Mucosa of gallbladder (tissue), 1 donor: Measurements from ENCODE around the gene DMAC1. TPM values are rescaled to one million over a fixed set of nuclear protein-coding genes. Genes with fewer than 3 reads are reported as not detected.

Source experiments
- DNase-seq: peaks from one replicate; pipeline ENCODE4 v3.0.0-alpha.2; 2020; ENCODE audit warnings: low spot score
- total RNA-seq: library from RNA; stranded (reverse); gene quantifications from one replicate; pipeline ENCODE4 v1.2.1, GENCODE V29; 2021
- donor health status: DM: no; HTN: no; CAD: no.

The DMAC1 gene
- 48.5 TPM for total RNA-seq

DNA sequence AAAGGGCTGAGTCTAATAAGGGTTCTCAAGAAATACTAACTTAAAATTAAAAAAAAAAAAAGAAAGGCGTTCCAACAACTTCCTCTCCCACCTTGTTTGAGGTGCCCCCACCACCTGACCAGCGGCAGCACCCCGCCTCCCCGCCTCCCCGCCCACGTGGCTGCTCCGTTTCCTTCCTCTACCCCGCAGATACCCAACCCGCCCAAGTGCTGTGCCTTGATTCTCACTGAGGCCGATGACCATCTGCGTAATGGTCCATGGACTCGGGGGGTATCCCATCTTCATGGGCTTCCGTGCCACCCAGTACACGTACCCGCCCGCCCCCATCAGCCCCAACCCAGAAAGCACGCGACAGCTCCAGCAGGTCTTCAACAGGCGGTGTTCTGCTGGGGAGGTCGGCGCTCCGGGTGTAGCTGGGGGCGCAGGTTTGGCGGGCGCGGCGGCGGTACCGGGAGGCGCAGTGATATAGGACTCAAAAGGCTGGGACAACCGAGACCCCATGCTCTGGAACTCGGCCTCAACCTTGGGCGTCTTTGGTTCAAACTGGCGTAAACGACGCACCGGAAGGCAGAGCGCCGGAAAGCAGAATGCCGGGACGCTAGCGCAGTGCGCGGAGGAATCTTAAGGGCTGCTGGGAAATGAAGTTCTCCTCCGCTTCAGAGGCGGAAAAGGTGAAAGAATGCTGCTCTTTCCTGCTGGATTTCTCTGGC, at the start of gene DMAC1:
Gene DMAC1 (minus strand): TSS at position 545 of the 710 bp plus-strand sequence. CDS start 44 bp downstream, at position 501.
- DNase-seq, result peak; percentile 83

GRCh38 chr9:7849362-7849761, 49.8 kb upstream of the DMAC1 start:
- no peak for DNase-seq

DNA sequence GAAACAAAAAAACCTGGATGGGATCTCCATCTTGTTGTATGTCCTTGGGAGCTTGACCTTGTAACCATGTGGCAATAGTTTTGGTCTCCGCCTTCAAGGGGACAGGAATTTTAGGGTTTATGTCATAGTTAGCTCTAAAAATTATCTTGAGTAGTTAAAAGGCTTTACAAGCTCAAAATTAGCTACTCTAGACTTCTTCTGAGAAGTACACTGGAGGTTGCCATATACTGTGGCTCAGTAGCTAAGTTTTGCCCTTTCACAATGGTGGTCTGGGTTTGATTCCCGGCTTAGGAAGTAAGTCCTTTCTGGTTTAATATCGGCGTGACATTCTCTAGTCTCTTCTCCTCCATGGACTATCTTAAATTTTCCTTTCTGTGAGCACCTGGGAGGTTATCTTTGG, 48.9 kb upstream of the DMAC1 start:
- DNase-seq, result no peak

GRCh38 chr9:7844242-7844641, 44.7 kb upstream of the DMAC1 start:
- DNase-seq, result peak; percentile 12

DNA sequence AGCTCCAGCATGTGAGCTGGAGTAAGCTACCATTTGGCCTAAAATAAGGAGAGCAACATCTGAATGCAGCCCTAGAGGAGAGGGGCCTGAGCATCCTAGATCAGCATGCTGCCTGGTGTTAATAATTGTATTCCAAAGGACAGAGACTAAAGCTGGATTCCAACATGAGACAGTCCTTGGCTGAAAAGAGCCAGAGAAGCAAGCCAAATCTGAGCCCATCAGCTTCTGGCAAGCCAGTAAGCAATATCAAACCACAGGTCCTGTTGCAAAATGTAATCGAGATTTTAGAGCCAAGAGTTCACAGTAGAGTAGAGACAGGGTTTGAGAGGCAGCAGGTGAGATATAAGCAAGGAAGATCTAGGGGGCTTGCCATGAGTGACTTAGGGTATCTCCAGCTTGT, 42.3 kb upstream of the DMAC1 start:
- no peak for DNase-seq

DNA sequence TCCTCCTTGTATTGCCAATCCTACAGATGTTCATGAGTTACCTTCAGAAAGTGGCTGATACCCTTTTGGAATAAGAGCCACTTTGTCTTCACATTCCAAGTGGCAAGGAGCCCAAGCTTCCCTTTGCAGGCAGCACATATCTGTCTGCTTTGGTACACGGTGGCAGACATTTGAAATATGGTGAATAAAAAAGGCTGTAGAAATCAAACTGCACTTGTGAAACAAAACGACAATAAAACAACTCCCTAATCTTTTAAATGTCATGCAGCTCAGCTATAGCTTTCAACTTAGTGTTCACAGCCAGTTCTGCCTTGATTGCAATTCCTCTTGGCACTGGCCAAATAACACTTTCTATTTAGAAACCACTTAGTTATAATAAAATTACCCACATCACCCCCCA, 35.0 kb upstream of the DMAC1 start:
- no peak for DNase-seq

GRCh38 chr9:7828334-7828733, 28.8 kb upstream of the DMAC1 start:
- DNase-seq, result no peak

DNA sequence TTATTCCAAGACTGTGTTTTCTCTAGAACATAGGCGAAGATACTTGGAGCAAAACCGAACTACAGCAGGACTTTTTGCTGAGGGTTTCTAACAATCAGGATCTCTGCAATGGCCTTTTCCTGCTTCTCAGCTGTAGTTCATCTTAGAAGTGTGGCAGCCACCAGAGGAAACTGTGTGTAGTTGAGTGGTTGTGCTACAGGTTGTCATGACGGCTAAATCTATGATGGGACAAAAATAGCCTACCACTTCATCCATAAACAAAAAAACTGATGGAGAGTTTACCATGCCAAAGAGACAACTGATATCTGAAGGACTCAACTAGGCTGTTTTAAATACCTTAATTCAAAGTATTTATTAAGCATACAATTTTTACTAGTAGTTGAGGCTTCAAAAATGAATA, 28.2 kb upstream of the DMAC1 start:
- DNase-seq, result no peak

DNA sequence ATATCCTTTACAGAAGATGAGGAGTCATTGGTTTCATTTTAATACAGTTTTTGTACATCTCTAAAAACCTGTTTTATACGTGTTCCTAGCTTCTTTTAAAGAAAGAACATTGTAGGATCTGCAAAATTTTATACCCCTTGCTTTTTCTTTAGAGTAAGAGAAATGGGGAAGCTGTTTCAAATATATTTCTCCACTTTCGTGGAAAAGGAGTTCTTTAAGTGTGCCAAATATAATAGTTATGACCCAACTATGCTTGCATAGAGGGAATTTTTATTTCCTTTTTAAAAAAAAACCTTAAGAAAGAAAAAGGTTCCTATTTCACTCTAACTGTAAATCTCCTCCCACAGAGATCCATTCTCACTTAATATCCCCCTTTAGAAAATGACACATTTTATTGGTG, 27.5 kb upstream of the DMAC1 start:
- no peak for DNase-seq

DNA sequence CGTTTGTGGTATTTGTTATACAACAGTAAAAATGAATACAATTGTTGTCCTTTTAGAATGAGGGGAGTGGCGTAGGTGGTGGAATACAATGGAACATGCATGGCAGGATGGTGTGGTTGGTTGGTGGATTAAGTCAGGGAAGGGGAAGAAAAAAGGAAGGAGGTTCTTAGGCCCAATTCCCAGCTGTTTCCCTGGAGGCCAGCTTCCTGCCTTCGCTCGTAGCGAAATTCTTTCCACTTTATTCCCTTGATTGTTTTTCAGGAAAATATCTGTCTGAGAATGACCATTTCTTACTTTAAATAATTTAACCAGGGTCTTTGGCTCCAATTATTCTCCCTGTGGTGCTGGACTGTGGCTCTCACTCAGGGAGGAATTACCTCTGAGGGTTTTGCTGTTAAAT, 24.1 kb upstream of the DMAC1 start:
- DNase-seq, result no peak

- DNase-seq, result no peak
Measured at GRCh38 chr9:7819984-7820383, 20.4 kb upstream of the DMAC1 start.

GRCh38 chr9:7816021-7816420, 16.4 kb upstream of the DMAC1 start:
- DNase-seq, result no peak

DNA sequence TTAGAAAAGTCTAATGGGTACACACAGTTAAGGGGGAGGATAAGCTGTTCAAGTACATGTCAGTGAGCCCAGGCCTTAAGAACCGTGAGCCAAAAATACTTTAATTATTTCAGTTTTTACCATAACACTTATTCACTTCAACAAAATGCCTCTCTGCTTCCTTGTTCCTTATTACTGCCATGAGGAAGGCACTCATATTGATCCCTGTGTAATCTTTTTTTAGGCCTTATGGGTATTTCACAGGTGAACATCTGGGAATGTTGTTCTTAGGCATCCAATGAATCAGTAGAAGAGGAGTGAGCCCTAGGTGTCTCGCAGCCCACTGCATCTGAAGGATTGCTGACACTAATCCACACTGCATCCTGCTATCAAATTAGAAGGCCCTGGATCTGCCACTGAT, 13.5 kb upstream of the DMAC1 start:
- no peak for DNase-seq

DNA sequence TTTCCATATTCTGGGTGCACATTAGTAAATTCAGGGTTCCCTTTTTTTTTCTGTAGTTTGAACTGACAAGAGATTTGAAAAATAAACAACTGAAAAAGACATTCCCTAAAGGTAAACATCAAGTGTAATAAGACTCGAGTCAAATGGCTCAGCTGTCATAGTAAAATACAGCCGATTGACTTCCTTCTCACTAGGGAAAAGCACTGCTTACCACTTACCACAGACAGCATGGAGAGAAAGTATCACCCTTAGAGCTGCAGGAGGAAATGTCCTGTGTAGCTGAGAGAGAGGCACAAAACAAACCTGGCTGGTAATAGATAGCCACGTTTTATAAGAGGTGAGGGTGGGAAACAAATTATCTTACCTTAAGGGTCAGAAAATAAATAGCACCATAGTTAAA, 12.1 kb upstream of the DMAC1 start:
- DNase-seq, result no peak

DNA sequence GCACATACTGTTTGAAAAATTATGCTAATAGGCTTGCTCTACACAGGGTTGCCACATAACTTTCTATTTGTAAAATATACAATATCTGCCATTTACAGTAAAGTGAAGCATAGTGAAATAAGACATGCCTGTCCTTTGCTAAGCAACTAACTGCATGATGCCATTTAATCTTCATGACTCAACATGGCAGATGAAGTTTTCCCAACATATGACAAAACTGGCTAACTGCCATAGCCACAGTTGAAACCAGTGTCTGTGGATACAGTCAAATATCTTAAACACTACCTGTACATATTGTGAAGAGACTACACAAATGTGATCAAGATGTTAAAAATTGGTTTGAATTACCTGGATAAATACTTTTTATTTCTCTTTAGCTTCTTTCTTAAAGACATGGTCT, 3.1 kb upstream of the DMAC1 start:
- no peak for DNase-seq

DNA sequence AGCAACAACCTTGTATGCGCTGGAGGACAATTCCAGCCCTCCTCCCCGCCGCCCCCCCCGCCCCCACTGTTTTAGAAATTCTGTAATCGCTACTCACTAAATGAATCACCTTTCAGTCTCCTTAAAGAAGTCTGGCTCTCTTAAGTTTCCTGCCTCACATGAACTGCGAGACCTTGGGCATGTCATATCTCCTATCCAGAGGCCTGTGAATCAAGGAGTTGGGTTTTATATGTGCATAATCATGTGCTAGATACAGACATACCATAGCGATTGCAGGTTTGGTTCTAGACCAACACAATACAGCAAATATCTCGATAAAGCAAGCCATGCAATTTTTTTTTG, 337 bp upstream of the DMAC1 start:
- no peak for DNase-seq

- no peak for DNase-seq
Measured at GRCh38 chr9:7794196-7794595, 5.4 kb downstream of the DMAC1 start.

GRCh38 chr9:7791394-7791793, 8.2 kb downstream of the DMAC1 start:
- DNase-seq, result no peak

DNA sequence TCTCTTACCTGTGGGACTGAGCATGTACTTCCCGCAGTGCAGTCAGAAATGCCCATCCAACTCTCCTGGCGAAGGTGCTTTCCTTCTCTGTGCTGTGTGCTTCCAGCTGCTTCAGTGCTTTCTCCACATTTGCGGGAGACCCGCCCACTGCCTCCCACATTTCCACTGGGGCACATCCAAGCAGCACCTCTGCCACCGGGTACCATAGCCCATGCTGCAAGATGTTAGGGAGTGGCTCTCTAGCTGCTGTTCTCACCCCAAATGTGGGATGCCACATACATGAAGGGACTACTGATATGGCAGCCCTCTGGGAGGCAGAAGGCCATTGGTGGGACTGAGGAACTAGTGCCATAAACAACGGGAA, 8.8 kb downstream of the DMAC1 start:
- DNase-seq, result no peak

DNA sequence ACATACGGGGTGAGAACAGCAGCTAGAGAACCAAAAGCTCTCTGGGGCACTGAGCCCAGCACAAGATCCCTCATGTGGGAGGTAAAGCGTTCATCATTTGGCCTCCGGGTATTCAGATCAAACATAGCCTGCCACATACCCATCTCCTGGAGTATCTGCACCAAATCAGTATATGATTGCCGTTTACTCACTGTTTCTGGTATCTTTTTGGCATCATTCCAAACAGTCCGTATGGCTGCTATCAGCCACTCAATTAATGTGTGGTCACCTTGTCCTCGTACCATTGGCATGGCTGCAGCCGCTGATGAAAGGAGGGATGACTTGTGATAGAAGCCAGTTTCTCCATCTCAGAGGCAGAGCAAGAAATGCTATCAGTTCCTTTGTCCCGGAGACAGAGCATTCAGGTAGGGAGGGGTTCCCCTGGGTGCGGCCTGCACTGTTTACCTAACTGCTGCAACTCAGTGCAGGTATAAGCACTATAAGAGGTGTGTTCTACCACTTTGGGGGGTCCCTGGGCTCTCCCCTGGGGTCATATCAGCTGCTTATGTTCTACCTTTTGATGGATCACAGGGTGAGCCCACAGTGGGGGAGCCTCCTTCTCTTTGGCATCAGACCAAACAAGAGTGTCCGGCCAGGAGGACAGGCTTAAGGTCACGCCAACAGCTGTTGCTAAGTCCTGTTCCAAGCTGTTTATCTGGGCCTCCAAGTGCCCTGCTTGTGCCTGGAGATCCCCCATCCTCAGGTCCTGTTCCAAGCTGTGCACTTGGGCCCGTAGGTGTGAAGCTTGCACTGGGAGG, 9.4 kb downstream of the DMAC1 start:
- no peak for DNase-seq

GRCh38 chr9:7788772-7789171, 10.8 kb downstream of the DMAC1 start:
- no peak for DNase-seq

DNA sequence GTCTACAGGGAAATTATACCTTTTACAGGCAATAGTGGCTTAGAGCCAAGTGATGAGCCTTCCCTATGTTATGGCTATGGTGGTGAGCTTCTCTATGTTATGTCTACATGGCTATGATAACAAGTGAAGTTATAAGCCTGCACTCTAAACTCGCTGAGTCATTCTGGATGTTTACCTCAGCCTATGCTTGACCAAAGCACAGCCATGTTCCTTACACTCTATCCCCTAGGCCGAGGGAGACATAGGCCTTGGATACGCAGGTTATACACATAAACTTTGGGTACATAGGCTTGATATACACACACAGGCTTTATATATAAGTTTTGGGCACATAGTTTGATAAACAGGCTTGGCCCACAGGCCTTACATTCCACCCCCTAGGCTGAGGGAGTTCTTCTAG, 13.8 kb downstream of the DMAC1 start:
- DNase-seq, result no peak

GRCh38 chr9:7784472-7784871, 15.1 kb downstream of the DMAC1 start:
- no peak for DNase-seq

DNA sequence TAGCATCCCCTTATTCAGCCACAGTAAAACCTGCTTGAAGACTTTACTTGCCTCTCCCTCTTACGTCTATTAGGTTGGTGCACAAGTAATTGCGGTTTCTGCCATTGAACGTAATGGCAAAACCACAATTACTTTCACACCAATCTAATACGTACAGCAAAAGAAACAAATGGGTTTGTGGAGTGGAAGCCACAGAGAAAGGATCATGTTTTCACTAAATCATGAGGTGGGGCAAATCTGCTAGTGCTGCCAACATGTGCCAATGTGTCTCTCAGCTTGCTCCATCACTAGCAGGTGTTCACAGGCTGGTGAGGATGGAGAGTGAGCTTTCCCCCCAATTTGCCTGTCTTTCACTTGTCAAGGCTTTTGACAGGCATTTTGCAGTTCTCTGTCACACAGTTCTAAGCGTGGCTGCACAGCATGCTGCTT, 15.9 kb downstream of the DMAC1 start:
- no peak for DNase-seq
